NCI-H1417 treated with DMSO at 0.1 percent for 48 hours (cell line): ENCODE data around the gene SCNN1G.
A peak's percentile ranks its signal among the peaks of the same experiment; 100 is the strongest.
"Not testable (repeated sequence)": the region's sequence is repeated elsewhere in the genome, so short reads cannot be mapped to it uniquely, and the experiment has no call there.

ENCODE experiments used
- DNase-seq: peaks from one replicate; lab custom pipeline; 2025; lab: John Stamatoyannopoulos, UW

The SCNN1G gene

GRCh38 chr16:23206986-23207385, 24.4 kb downstream of the SCNN1G start:
- no peak for DNase-seq

GRCh38 chr16:23207485-23207884, 24.9 kb downstream of the SCNN1G start:
- DNase-seq: peak; percentile 92

DNA sequence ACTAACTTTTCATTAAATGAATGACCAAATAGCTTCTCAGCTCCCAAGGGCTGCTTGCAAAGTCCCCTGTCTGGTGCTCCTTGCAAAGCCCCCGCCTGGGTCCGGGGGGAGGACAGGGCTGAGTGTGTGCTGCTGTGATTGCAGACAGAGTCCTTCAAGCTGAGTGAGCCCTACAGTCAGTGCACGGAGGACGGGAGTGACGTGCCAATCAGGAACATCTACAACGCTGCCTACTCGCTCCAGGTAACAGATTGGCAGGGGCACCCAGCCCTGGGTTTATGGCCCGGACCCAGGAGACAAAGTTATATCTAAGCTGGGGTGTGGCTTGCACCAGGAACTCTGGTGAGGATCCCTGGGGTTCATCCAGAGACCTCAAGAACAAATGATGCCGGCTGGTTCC, 27.1 kb downstream of the SCNN1G start:
- no peak for DNase-seq

GRCh38 chr16:23213831-23214230, 31.3 kb downstream of the SCNN1G start:
- no peak for DNase-seq

DNA sequence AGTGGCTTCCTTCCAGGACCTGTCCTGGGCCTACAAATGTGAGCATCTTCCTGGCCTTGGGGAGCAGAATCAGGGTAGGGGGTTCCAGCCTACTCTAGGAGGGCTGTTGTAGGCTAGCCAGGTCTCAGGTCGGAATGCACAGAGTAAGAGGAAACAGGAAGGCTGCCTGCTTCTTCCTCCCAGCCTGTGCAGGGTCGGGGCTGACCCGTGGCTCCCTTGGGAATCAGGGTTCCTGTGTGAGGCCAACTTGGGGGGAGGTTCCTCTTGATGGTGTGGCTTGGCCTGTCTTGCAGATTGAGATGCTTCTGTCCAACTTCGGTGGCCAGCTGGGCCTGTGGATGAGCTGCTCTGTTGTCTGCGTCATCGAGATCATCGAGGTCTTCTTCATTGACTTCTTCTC, 32.3 kb downstream of the SCNN1G start:
- no peak for DNase-seq

DNA sequence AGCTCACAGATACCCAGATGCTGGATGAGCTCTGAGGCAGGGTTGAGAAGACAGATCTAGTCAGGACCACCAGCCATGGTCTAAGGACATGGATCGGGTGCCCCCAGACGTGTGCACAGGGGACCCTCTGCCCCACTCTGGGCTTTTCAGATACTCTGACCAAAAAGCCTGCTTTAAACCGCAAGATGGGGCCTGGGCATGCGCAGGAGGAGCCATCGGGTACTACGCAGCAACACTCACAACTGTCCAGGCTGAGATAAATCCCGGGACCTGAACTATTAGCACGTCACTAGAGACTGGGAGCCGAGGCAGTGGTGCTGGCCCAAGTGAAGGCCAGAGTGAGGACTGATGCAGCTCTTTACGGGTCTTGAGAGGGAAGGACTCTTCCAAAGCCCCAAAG, 32.9 kb downstream of the SCNN1G start:
- DNase-seq: no peak

DNA sequence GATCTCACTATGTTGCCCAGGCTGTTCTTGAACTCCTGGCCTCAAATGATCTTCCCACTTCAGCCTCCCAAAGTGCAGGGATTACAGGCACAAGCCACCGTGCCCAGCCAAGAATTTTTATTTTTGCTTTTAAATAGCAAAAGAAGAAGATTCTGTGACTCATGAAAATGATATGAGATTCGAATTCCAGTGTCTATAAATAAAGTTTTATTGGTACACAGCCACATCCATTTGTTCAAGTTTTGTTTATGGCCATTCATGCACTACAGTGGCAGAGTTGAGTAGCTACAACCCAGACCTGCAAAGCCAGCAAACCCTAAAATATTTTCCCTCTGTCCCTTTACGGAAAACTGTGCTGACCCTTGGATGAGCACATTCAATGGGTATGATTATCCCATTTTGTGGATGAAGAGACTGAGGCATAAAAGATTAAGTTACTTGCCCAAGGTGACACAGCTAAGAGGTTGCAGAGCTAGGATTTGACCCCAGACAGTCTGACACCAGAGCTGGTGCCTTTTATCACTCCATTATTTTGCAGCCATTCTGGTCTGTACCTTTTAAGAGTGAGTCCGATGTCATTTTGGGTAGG, 34.2 kb downstream of the SCNN1G start:
- no peak for DNase-seq

DNA sequence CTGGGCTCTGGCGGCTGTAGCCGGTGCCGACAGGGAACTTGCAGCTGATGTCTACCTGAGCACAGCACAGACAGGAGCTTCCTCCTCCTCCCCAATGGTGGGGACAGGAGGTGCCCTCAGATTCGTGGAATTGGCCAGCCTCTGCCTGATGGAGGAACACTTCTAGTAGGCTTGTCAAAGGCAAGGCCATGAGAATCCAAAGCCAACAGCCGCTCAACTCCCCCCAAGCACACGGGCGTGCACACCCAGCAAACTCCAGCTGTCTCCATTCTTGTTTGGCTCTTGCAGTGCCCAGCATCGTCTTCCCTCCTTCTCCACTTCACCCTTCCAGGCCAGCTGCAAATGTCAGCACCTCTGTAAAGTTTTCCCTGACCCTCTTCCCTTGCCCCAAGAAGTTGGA, 35.1 kb downstream of the SCNN1G start:
- no peak for DNase-seq

DNA sequence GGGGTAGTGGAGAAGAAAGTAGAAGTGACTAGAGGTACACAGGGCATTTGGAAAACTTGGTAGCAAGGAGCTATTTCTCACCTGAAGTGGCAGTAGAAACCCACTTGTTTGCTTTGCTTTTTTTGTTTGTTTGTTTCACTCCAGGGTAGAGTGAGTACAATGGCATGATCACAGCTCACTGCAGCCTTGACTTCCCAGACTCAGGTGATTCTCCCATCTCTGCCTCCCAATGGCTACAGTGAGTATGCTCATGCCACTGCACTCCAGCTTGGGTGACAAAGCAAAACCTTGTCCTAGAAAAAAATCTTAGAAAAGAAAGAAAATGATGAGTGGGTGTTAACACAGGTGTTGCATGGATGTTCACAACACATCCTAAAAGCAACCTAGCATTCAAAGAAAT, 40.4 kb downstream of the SCNN1G start:
- DNase-seq: no peak

DNA sequence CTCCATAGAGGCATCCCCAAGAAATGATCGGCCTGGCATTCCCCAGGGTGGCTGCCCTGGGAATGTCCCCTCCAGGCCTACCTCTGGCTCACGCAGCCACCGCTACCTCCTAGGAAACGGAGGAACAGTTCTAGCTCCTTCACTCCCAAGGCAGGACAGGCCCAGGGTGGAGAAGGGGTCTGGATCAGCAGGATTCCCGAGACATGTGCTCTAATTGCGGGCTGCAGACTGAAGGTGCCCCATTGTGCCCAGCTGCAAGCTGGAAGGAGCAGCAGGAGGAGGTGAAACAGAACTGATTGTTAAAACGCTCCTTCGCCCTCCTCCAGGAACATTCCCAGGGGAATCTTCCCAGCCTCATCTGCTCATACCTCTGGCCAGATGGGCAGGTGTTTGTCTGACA, 40.8 kb downstream of the SCNN1G start:
- no peak for DNase-seq

GRCh38 chr16:23225109-23225508, 42.6 kb downstream of the SCNN1G start:
- DNase-seq: no peak

DNA sequence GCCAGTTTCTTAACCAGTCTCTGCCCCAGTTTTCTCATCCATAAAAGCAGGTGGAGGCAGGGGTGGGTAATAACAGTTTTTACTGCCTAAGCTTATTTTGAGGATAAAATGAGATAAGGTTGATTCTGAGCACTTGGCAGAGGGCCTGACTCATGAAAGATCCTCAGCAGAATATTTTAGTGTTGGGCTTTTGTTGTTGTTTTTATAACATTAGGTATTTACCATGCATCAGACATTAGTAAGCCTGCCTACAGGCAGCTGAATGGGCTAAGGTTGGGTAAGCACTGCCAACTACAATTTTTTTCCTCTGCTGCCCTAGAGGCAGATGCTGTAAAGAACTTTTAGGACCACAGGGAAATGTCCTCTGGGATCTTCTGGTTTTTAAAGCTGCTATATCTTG, 43.1 kb downstream of the SCNN1G start:
- DNase-seq: no peak

GRCh38 chr16:23227529-23227928, 45.0 kb downstream of the SCNN1G start:
- no peak for DNase-seq

DNA sequence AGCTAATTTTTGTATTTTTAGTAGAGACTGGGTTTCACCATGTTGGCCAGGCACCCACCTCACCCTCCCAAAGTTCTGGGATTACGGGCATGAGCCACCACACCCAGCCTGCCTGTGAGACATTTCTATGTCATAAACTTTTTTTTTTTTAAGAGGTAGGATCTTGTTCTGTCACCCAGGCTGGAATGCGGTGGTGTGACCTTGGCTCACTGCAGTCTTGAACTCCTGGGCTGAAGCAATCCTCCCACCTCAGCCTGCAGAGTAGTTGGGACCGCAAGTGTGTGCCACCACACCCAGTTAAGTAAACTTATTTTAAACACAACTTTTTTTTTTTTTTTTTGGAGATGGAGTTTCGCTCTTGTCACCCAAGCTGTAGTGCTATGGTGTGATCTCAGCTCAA, 47.2 kb downstream of the SCNN1G start:
- no peak for DNase-seq

- no peak for DNase-seq
Measured at GRCh38 chr16:23232806-23233205, 50.3 kb downstream of the SCNN1G start.

GRCh38 chr16:23235176-23235575, 52.6 kb downstream of the SCNN1G start:
- DNase-seq: no peak

DNA sequence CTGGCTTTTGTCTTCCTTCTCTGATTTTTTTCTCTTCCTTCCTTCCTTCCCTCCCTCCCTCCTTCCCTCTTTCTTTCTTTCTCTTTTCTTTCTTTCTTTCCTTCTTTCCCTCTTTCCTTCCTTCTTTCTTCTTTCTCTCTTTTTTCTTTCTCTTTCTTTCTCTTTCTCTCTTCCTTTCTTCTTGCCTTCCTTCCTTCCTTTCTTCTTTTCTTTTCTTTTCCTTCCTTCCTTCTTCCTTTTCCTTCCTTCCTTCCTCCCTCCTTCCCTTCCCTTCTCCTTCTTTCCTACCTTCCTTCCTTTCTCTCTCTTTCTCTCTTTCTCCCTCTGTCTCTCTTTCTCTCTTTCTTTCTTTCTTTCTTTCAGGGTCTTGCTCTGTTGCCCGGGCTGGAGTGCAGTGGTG, 54.4 kb downstream of the SCNN1G start:
- no peak for DNase-seq

DNA sequence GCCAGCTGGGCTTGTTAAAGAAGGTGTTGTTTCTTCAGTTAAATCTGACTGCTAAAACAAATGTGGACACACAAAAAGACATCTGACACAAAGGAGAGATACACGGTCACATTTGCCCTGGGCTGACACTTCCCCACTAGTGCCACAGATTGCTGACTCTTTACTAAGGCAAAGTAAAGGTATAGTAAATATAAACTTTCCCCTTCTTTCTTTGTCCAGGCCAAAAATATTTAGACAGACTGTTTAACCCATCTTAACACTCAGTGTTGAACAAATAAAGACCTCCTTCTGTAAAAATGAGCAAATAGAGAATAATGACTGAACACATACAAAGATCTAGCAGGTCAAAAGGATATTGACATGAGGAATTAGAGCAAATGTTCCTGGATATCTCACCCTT, 58.4 kb downstream of the SCNN1G start:
- no peak for DNase-seq

DNA sequence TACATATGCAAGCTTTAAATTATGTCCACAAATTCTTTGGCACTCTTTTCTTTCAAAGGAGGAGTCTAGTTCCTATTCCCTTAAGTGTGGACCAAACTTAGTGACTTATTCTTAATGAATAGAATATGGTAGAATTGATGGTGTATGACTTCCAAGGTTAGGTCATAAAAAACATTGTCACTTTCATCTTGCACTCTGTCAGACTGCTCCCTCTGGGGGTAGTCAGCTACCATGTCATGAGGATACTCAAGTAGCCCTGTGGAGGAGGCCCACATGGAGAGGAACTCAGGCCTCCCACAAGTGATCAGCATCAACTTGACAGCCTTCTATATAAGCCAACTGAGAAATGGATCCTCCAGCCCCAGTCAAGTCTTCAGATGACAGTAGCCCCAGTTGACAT, 61.6 kb downstream of the SCNN1G start:
- no peak for DNase-seq

GRCh38 chr16:23245268-23245667, 62.7 kb downstream of the SCNN1G start:
- DNase-seq: no peak

DNA sequence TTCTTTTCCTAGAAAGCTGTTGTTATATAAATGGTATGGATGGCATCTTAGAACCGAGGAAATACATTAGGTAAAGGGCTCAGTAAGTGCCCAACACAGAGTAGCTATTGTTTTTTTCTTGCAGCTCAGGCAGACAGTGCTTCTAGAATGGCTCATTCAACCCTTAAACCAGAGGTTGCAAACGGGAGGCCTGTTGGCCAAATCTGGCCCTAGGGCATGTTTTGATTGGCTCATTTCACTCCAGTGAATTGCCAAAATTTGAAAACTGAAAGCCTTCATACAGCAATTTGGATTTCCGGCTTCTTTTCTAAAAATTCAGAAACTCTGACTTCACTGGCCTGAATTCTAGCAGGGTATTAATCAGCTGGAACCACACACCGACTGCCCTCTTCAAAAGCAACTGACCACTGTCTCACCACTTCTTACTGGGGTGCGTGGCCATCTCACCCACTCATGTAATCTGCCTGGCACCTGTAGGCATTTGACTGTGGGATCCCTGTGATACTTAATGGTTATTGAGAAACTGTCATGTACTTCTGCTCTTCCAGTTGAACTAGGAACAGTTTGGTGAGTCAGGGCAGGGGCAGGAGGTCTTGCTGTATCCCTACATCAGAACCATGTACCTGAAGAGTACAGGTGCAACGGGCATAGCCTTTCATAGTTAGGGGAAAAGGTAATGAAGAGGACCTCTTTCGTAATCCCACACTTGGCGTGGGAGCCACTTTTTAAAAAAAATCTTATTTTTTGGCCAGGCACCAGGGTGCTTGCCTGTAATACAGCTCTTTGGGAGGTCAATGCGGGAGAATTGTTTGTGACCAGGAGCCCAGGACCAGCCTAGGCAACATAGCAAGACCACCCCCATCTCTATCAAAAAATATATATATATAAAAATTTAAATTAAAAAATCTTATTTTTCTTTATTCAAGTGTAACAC, 66.0 kb downstream of the SCNN1G start:
- no peak for DNase-seq

DNA sequence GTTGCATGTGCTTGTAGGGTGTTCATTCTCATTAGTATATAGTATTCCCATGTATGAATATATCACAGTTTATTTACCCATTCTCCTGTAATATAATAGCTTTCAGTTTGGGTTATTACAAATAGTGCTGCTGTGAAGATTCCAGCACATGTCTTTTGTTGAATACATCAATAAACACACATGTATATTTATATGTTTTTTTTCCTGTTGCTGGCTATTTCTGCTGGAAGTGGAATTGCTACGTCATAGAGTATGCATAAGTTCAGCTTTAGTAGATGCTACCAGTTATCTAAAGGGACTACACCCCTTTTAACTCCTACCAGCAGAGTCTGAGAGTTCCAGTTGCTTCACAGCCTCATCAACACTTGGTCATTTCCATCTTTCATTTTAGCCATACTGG, 67.3 kb downstream of the SCNN1G start:
- no peak for DNase-seq

- DNase-seq: no peak
Measured at GRCh38 chr16:23252310-23252709, 69.8 kb downstream of the SCNN1G start.

DNA sequence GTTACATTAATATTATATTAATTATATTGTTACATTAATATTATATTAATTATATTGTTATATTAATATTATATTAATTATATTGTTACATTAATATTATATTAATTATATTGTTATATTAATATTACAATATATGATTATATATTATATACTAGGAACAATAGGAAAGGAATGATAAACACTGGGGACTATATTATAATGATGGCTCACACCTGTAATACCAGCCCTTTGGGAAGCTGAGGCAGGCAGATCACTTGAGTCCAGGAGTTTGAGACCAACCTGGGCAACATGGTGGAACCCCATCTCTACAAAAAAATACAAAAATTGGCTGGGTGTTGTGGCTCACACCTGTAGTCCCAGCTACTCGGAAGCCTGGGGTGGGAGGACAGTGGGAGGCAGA, 71.1 kb downstream of the SCNN1G start:
- not testable (repeated sequence) for DNase-seq
